OCI-LY1 (cell line): ENCODE data around the gene GNG4.

ENCODE experiments used
- H2AFZ ChIP-seq: fragments of 200-600 bp; sonication (generic), shearing (Covaris generic); 2 replicates; pipeline ENCODE4 v1.6.0; 2014; ENCODE audit warnings: antibody characterized with exemption, mild to moderate bottlenecking, low read length
- H3F3A ChIP-seq: fragments of 200-600 bp; sonication (generic), shearing (Covaris generic); 2 replicates; pipeline ENCODE4 v1.6.0; 2014; ENCODE audit warnings: mild to moderate bottlenecking, antibody characterized with exemption, low read length, moderate library complexity; ENCODE audit not compliant: insufficient read depth
- H3K27ac ChIP-seq: fragments of 200-600 bp; sonication (generic); 2 replicates; pipeline ENCODE4 v1.5.1; 2014; ENCODE audit warnings: low read length, mixed run types, mild to moderate bottlenecking, low read depth; ENCODE audit not compliant: poor library complexity, severe bottlenecking
- H3K27me3 ChIP-seq: fragments of 200-600 bp; sonication (generic); 2 replicates; pipeline ENCODE4 v1.6.0; 2014; ENCODE audit warnings: antibody characterized with exemption, mild to moderate bottlenecking, low read length, moderate library complexity; ENCODE audit not compliant: insufficient read depth
- H3K36me3 ChIP-seq: fragments of 200-600 bp; sonication (generic); 2 replicates; pipeline ENCODE4 v1.6.1; 2014; ENCODE audit warnings: mild to moderate bottlenecking, antibody characterized with exemption, low read length, moderate library complexity, mixed read lengths; ENCODE audit not compliant: insufficient read depth
- H3K4me1 ChIP-seq: fragments of 200-600 bp; sonication (generic); 2 replicates; pipeline ENCODE4 v1.5.1; 2014; ENCODE audit warnings: mild to moderate bottlenecking, low read length, moderate library complexity; ENCODE audit not compliant: insufficient read depth, severe bottlenecking
- H3K4me2 ChIP-seq: fragments of 200-600 bp; sonication (generic), shearing (Covaris generic); 2 replicates; pipeline ENCODE4 v1.6.1; 2014; ENCODE audit warnings: low read length
- H3K4me3 ChIP-seq: fragments of 200-600 bp; sonication (generic); 2 replicates; pipeline ENCODE4 v1.5.1; 2014; ENCODE audit warnings: low read length, low read depth, mild to moderate bottlenecking, mixed read lengths; ENCODE audit not compliant: poor library complexity, severe bottlenecking
- H3K79me2 ChIP-seq: fragments of 200-600 bp; shearing (Covaris generic); 2 replicates; pipeline ENCODE4 v1.6.1; 2016; ENCODE audit warnings: mixed run types, low read length, mixed read lengths; ENCODE audit not compliant: insufficient read depth
- H3K9ac ChIP-seq: fragments of 200-600 bp; sonication (generic), shearing (Covaris generic); 2 replicates; pipeline ENCODE4 v1.6.1; 2014; ENCODE audit warnings: mild to moderate bottlenecking, low read length, mixed read lengths
- H3K9me2 ChIP-seq: fragments of 200-600 bp; sonication (generic), shearing (Covaris generic); 2 replicates; pipeline ENCODE4 v1.6.1; 2014; ENCODE audit warnings: low read depth, mild to moderate bottlenecking, low read length, mixed read lengths
- H3K9me3 ChIP-seq: fragments of 200-600 bp; shearing (Covaris generic); 2 replicates; pipeline ENCODE4 v1.6.1; 2014; ENCODE audit warnings: low read length, mixed read lengths
- H4K20me1 ChIP-seq: fragments of 200-600 bp; sonication (generic), shearing (Covaris generic); 2 replicates; pipeline ENCODE4 v1.6.0; 2016; ENCODE audit warnings: mild to moderate bottlenecking, low read length; ENCODE audit not compliant: insufficient read depth
- EZH2 ChIP-seq: fragments of 200-600 bp; sonication (generic), shearing (Covaris generic); IDR thresholded peaks from 2 replicates; pipeline ENCODE4 v1.8.0; 2017; ENCODE audit warnings: borderline replicate concordance, mixed run types, mild to moderate bottlenecking, antibody characterized with exemption, low read length, moderate library complexity, mixed read lengths
- TF ChIP-seq, protein P1 (sequence below): fragments of 200-600 bp; sonication (generic), shearing (Covaris generic); IDR thresholded peaks from 2 replicates; pipeline ENCODE4 v1.5.1; 2017; ENCODE audit warnings: mild to moderate bottlenecking, antibody characterized with exemption, low read length, moderate library complexity, mixed read lengths

GNG4 gene

DNA sequence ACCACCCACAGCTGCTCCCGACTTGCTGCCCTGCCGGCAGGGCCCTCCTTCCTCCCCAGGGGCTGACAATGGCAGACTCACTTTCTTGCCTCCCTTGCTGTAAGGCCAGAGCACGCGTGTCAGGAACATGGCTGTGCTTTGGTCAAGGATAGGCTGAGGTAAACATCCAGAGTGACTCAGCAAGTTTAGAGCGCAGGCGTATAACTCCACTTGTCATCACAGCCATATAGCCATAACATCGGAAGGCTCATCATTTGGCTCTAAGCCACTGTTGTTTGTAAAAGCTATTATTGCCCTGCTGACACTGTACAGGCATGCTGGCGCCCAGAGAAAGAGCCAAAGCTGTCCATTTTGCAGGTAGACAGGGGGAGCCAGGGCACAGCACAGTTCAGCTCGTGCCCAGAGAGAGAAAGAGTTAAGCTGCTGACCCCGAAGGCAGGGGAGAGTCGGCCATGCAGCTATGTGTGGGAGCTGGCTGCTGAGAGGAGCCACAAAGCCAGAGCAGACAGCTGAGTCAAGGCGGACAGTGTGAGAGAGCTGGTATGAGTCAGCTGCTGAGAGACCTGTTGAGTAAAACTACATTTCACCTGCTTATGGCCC lies 60.6 kb downstream of the GNG4 start:
- Histone ChIP-seq H3K9me3 (peaks cover 12% of the 10 kb centered on the region; the same call in 1 of the 2 replicates), H3K9ac (no peak overlapping the region), H3K4me1 (no peaks in the 10 kb centered on the region), H3K79me2 (no peaks in the 10 kb centered on the region), H3K4me2 (no peak overlapping the region), H2AFZ (no peak overlapping the region), H3F3A (no peaks in the 10 kb centered on the region), H3K27ac (no peak overlapping the region), H3K4me3 (no peak overlapping the region), H4K20me1 (no peaks in the 10 kb centered on the region), H3K36me3 (no peaks in the 10 kb centered on the region; the same call in 1 of the 2 replicates), H3K27me3 (no peaks in the 10 kb centered on the region), H3K9me2 (no peaks in the 10 kb centered on the region)
- TF ChIP-seq, protein P1, sequence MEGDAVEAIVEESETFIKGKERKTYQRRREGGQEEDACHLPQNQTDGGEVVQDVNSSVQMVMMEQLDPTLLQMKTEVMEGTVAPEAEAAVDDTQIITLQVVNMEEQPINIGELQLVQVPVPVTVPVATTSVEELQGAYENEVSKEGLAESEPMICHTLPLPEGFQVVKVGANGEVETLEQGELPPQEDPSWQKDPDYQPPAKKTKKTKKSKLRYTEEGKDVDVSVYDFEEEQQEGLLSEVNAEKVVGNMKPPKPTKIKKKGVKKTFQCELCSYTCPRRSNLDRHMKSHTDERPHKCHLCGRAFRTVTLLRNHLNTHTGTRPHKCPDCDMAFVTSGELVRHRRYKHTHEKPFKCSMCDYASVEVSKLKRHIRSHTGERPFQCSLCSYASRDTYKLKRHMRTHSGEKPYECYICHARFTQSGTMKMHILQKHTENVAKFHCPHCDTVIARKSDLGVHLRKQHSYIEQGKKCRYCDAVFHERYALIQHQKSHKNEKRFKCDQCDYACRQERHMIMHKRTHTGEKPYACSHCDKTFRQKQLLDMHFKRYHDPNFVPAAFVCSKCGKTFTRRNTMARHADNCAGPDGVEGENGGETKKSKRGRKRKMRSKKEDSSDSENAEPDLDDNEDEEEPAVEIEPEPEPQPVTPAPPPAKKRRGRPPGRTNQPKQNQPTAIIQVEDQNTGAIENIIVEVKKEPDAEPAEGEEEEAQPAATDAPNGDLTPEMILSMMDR, result no peak
- TF ChIP-seq EZH2, result no peak

DNA sequence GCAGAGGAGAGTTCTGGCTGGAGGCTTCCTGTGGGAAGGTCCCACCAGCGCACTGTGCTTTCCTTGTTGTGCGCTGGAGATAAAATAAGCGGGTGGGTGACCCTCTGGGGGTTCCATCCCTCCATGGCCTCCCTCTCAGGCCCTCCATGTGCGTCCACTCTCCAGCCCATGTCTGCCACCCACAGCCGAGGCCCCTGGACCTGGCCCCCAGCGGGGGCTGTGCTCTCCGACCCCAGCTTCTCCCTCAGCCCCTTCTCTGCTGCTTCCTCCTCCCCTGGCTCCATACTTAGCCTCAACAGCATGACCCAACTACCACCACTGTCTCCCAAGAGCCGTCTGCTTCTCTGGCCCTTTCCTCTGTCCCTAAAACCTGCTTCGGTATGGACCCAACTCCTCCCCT lies 61.4 kb downstream of the GNG4 start:
- no peaks in the 10 kb centered on the region for H3F3A ChIP-seq
- no peak overlapping the region for H3K4me3 ChIP-seq
- H4K20me1 ChIP-seq, result no peaks in the 10 kb centered on the region
- H3K27me3 ChIP-seq, result peaks cover 3% of the 10 kb centered on the region; the same call in 1 of the 2 replicates
- peaks cover 12% of the 10 kb centered on the region; the same call in 1 of the 2 replicates for H3K9me3 ChIP-seq
- H3K9ac ChIP-seq, result no peak overlapping the region
- no peaks in the 10 kb centered on the region for H3K4me1 ChIP-seq
- no peaks in the 10 kb centered on the region; the same call in 1 of the 2 replicates for H3K36me3 ChIP-seq
- H3K9me2 ChIP-seq, result no peaks in the 10 kb centered on the region
- H3K4me2 ChIP-seq, result no peak overlapping the region
- no peaks in the 10 kb centered on the region for H3K79me2 ChIP-seq
- H2AFZ ChIP-seq, result no peak overlapping the region
- H3K27ac ChIP-seq, result no peak overlapping the region
- TF ChIP-seq, protein P1, result no peak
- no peak for TF ChIP-seq EZH2

DNA sequence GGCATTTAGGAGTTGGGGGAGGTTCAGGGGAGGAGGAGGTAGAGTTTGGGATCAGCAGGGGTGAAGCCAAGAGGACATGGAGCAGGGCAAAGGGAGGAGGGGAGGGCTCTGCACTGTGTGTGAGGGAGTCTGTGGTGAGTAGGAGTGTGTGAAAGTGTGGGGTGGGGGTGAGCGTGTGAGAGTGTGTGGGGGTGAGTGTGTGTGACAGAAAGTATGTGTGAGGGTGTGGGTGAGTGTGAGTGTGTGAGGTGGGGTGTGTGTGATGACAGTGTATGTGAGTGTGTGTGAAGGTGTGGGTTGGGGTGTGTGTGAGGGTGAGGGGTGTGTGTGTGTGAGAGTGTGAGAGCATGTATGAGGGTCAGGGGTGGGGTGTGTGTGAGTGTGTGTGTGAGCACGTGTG lies 62.6 kb downstream of the GNG4 start:
- no peaks in the 10 kb centered on the region for H4K20me1 ChIP-seq
- H3K4me1 ChIP-seq, result no peaks in the 10 kb centered on the region
- H3K27me3 ChIP-seq, result peaks cover 3% of the 10 kb centered on the region; the same call in 1 of the 2 replicates
- TF ChIP-seq, protein P1, result no peak
- no peak for TF ChIP-seq EZH2
- no peaks in the 10 kb centered on the region for H3K79me2 ChIP-seq
- no peaks in the 10 kb centered on the region for H3F3A ChIP-seq
- H3K9ac ChIP-seq, result no peak overlapping the region
- no peak overlapping the region for H3K27ac ChIP-seq
- H2AFZ ChIP-seq, result no peak overlapping the region
- H3K4me2 ChIP-seq, result no peak overlapping the region
- H3K9me3 ChIP-seq, result peaks cover 12% of the 10 kb centered on the region; the same call in 1 of the 2 replicates
- H3K4me3 ChIP-seq, result no peak overlapping the region
- no peaks in the 10 kb centered on the region for H3K9me2 ChIP-seq
- H3K36me3 ChIP-seq, result no peaks in the 10 kb centered on the region; the same call in 1 of the 2 replicates
